GM06990 (cell line): Measurements from ENCODE around the gene EIF1AX.
A peak's percentile ranks its signal among the peaks of the same experiment; 100 is the strongest.
"Not testable (repeated sequence)": the region's sequence is repeated elsewhere in the genome, so short reads cannot be mapped to it uniquely, and the experiment has no call there.

Experiments used
- DNase-seq: peaks from one replicate; pipeline ENCODE4 v3.0.0-alpha.2; 2011; ENCODE audit not compliant: insufficient read length; ENCODE audit errors: extremely low read depth
- H3K27me3 ChIP-seq: replicated peaks from 2 replicates; pipeline ENCODE4 v1.6.0; 2011; ENCODE audit warnings: low read length; ENCODE audit not compliant: control insufficient read depth, insufficient read depth
- H3K36me3 ChIP-seq: 2 replicates; pipeline ENCODE4 v1.5.1; 2011; ENCODE audit warnings: low read length; ENCODE audit not compliant: control insufficient read depth, insufficient read depth
- H3K4me3 ChIP-seq: replicated peaks from 2 replicates; pipeline ENCODE4 v1.5.1; 2011; ENCODE audit warnings: low read depth, mild to moderate bottlenecking, control low read depth, low read length
- TF ChIP-seq, protein P1 (sequence below): IDR thresholded peaks from 2 replicates; pipeline ENCODE4 v1.5.1; 2011; ENCODE audit warnings: low read length, control low read depth, mild to moderate bottlenecking, inconsistent platforms; ENCODE audit not compliant: insufficient read depth, poor library complexity, severe bottlenecking

The EIF1AX gene

DNA sequence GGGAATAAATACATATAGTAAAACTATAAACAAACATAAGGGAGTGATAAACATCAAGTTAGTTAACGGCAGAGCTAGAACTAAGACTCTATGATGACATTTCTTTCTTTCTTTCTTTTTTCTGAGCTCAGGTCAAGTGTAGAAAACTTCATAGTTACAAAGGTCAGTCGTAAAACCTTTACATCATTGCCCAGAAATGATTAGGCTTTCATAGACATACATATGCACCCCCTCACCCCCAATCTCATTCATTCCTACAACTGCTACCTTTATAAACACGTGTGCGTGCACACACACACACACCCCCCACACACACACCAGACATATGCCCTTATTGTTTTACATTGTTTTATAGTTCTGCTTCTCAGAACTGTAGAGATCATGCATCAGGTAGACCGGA is 5.7 kb downstream of the EIF1AX start:
- H3K36me3 ChIP-seq, result peaks cover 5% of the 10 kb centered on the region
- no peak overlapping the region for H3K4me3 ChIP-seq
- TF ChIP-seq, protein P1, sequence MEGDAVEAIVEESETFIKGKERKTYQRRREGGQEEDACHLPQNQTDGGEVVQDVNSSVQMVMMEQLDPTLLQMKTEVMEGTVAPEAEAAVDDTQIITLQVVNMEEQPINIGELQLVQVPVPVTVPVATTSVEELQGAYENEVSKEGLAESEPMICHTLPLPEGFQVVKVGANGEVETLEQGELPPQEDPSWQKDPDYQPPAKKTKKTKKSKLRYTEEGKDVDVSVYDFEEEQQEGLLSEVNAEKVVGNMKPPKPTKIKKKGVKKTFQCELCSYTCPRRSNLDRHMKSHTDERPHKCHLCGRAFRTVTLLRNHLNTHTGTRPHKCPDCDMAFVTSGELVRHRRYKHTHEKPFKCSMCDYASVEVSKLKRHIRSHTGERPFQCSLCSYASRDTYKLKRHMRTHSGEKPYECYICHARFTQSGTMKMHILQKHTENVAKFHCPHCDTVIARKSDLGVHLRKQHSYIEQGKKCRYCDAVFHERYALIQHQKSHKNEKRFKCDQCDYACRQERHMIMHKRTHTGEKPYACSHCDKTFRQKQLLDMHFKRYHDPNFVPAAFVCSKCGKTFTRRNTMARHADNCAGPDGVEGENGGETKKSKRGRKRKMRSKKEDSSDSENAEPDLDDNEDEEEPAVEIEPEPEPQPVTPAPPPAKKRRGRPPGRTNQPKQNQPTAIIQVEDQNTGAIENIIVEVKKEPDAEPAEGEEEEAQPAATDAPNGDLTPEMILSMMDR, result no peak
- DNase-seq, result no peak
- H3K27me3 ChIP-seq, result no peaks in the 10 kb centered on the region

DNA sequence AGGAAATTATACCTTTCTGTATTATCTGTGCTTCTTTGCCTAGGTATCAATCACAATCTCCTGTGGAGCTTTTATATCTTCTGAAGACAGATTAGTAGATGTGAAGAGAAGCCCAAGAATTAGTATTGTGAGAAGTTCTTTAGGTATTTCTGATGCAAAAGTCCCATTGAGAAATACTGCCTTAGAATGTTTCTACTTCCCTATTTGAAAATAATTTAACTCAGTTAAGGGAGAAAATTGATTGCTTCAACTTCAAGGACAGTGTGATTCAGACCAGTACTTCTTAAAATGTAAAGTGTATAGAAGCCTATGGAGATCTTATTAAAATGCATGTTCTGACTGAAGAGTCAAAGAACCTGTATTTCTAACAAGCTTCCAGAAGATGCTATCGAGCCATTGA is 9.0 kb downstream of the EIF1AX start:
- H3K27me3 ChIP-seq, result no peaks in the 10 kb centered on the region
- H3K4me3 ChIP-seq, result no peak overlapping the region
- DNase-seq, result no peak
- H3K36me3 ChIP-seq, result peaks cover 3% of the 10 kb centered on the region
- TF ChIP-seq, protein P1, result no peak

DNA sequence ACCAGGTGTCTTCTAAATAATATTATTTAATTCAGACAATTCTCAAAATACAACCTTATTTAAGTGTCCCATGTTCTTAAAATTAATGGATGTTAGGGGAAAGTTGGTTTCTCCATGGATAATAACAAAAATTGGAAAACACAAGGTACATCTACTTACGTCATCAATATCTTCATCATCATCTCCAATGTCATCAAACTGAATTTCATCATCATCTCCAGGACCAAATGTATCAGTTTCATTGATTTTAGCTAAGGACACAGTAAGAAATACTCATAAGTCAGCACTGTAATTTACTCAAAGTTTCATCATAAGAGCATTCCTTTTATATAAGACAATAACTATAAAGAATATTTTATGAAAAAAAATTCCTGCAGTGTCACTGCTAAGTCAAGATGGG is 11.3 kb downstream of the EIF1AX start:
- no peak for DNase-seq
- no peaks in the 10 kb centered on the region; the same call in none of the 2 replicates for H3K36me3 ChIP-seq
- no peak overlapping the region for H3K4me3 ChIP-seq
- TF ChIP-seq, protein P1, result no peak
- no peaks in the 10 kb centered on the region for H3K27me3 ChIP-seq

DNA sequence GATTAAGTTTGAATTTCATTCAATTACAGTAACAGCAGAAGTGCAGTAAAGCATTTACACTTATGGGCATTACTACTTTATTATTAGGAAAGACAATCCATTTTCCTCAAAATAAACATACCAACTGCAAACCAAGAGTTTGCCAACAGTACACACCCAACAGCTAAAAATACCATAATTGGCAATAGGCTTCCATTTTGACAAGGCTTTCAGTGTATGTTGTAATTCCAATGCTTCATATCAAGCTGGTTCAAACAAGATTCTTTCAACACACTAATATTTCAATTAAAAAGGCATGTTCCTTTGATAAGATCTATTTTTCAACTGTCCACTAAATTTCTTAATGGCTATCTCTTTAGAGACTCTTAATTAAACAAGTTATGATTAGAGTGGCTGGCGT is 12.1 kb downstream of the EIF1AX start:
- TF ChIP-seq, protein P1, result no peak
- Histone ChIP-seq H3K4me3 (no peak overlapping the region), H3K36me3 (peaks cover 3% of the 10 kb centered on the region), H3K27me3 (no peaks in the 10 kb centered on the region)
- DNase-seq, result no peak

DNA sequence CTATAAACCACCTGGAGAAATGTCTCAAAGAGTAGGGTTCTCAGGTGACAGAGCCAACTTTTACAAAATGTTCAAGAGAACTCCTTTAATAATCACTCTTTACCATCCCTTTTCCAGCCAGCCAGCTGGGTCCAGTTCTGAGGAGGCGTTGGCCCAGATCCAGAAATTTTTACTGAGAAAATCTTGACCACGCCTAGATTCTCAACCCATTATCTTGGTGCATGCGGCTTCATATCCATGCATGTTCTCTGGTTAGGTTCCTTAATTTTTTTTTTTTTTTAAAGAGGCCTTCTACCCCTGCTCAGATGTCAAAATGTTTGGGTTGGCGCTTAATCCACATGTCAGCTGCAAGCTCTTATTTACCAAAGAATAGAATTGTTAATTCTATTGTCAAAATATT is 13.0 kb downstream of the EIF1AX start:
- Histone ChIP-seq H3K4me3 (no peak overlapping the region), H3K36me3 (peaks cover 3% of the 10 kb centered on the region), H3K27me3 (no peaks in the 10 kb centered on the region)
- no peak for DNase-seq
- TF ChIP-seq, protein P1, result no peak

DNA sequence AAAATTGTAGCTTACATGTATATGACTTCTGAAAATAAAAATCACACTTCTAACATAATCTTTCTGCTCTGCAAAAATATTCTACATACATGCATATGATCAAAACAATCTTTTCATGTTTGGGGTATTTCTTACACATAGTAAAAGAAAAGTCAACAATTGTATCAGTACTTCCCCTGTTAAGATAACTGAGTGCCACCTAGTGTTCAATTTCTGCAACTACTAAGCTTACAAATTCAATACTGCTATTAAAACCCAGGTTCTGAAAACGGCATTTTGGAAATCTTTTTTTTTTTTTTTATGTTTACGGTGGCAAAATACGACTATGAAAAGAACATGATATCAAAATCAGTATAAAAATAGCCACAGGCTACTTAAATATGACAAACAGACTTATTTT is 14.2 kb downstream of the EIF1AX start:
- DNase-seq, H3K4me3 ChIP-seq, H3K27me3 ChIP-seq, H3K36me3 ChIP-seq: not testable (repeated sequence)
- TF ChIP-seq, protein P1, result peak; percentile 14

DNA sequence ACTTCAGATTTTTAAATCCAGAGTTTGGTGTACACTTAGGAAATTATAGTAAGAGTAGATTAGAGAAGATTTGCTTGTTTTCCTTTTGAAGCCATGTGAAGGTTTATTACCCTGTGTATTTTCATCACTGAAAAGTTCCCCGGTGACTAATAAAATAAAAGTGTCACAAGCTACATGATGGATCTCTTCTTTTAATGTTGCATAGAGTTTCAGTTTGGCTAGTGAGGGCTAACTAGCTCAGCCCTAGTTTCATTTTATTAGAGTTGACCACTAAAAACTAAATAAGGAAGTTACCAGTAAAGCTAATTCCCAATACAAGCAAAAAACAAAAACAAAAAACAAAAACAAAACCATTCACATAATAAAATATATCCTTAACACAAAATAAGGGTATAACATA is 14.8 kb downstream of the EIF1AX start:
- H3K4me3 ChIP-seq, DNase-seq, H3K27me3 ChIP-seq, H3K36me3 ChIP-seq: not testable (repeated sequence)
